ENCODE data around the gene SEC14L2.
"Not testable (repeated sequence)": the region's sequence is repeated elsewhere in the genome, so short reads cannot be mapped to it uniquely, and the experiment has no call there.

SEC14L2 gene

GRCh38 chr22:30435674-30436126, 38.9 kb downstream of the SEC14L2 start:
- peaks cover 18% of the 10 kb centered on the region for H3K9me3 Mint-ChIP-seq
- H3K4me1 Mint-ChIP-seq (ENCODE audit: low read depth) = peaks cover 12% of the 10 kb centered on the region
- peak overlapping the region; percentile 76 for H3K4me3 Mint-ChIP-seq
- DNase-seq (ENCODE audit: low spot score) = peak; percentile 63
- H3K27me3 Mint-ChIP-seq (ENCODE audit: low read depth) = peaks cover 13% of the 10 kb centered on the region
- peak overlapping the region; percentile 90 for H3K27ac Mint-ChIP-seq
- H3K36me3 Mint-ChIP-seq (ENCODE audit: low read depth) = peaks cover 16% of the 10 kb centered on the region

- Mint-ChIP-seq H3K4me3 (peak overlapping the region; percentile 76), H3K36me3 (ENCODE audit: low read depth) (peaks cover 16% of the 10 kb centered on the region), H3K9me3 (peaks cover 18% of the 10 kb centered on the region), H3K27me3 (ENCODE audit: low read depth) (peaks cover 15% of the 10 kb centered on the region), H3K27ac (peak overlapping the region; percentile 90), H3K4me1 (ENCODE audit: low read depth) (peaks cover 12% of the 10 kb centered on the region)
- DNase-seq (ENCODE audit: low spot score) = no peak
These were observed 39.4 kb downstream of the SEC14L2 start for GRCh38 chr22:30436196-30436595.

- no peak overlapping the region for H3K4me3 Mint-ChIP-seq
- H3K27me3 Mint-ChIP-seq (ENCODE audit: low read depth) = peaks cover 23% of the 10 kb centered on the region
- peaks cover 23% of the 10 kb centered on the region for H3K9me3 Mint-ChIP-seq
These were observed 41.7 kb downstream of the SEC14L2 start for GRCh38 chr22:30438559-30438958.

GRCh38 chr22:30439226-30439625, 42.4 kb downstream of the SEC14L2 start:
- peaks cover 23% of the 10 kb centered on the region for H3K9me3 Mint-ChIP-seq
- H3K4me1 Mint-ChIP-seq (ENCODE audit: low read depth) = peaks cover 23% of the 10 kb centered on the region
- H3K4me3 Mint-ChIP-seq = no peak overlapping the region
- H3K27ac Mint-ChIP-seq = no peak overlapping the region
- peaks cover 23% of the 10 kb centered on the region for H3K27me3 Mint-ChIP-seq (ENCODE audit: low read depth)
- no peak for DNase-seq (ENCODE audit: low spot score)
- H3K36me3 Mint-ChIP-seq (ENCODE audit: low read depth) = peaks cover 20% of the 10 kb centered on the region

More at GRCh38 chr22:30438559-30438958, 41.7 kb downstream of the SEC14L2 start:
- DNase-seq (ENCODE audit: low spot score) = no peak
- no peak overlapping the region for H3K27ac Mint-ChIP-seq
- H3K4me1 Mint-ChIP-seq (ENCODE audit: low read depth) = peaks cover 23% of the 10 kb centered on the region
- peaks cover 20% of the 10 kb centered on the region for H3K36me3 Mint-ChIP-seq (ENCODE audit: low read depth)

GRCh38 chr22:30439836-30440235, 43.0 kb downstream of the SEC14L2 start:
- H3K27me3 Mint-ChIP-seq (ENCODE audit: low read depth) = peaks cover 23% of the 10 kb centered on the region
- peaks cover 19% of the 10 kb centered on the region for H3K9me3 Mint-ChIP-seq
- no peak overlapping the region for H3K27ac Mint-ChIP-seq
- H3K36me3 Mint-ChIP-seq (ENCODE audit: low read depth) = peaks cover 16% of the 10 kb centered on the region
- peaks cover 20% of the 10 kb centered on the region for H3K4me1 Mint-ChIP-seq (ENCODE audit: low read depth)
- no peak overlapping the region for H3K4me3 Mint-ChIP-seq
- DNase-seq (ENCODE audit: low spot score) = no peak

- DNase-seq (ENCODE audit: low spot score) = no peak
- Mint-ChIP-seq H3K4me1 (ENCODE audit: low read depth) (peaks cover 14% of the 10 kb centered on the region), H3K9me3 (peaks cover 9% of the 10 kb centered on the region), H3K36me3 (ENCODE audit: low read depth) (peaks cover 4% of the 10 kb centered on the region), H3K27me3 (ENCODE audit: low read depth) (peaks cover 25% of the 10 kb centered on the region), H3K27ac (no peak overlapping the region), H3K4me3 (no peak overlapping the region)
These were observed 44.3 kb downstream of the SEC14L2 start for GRCh38 chr22:30441088-30441487.

- peaks cover 20% of the 10 kb centered on the region for H3K27me3 Mint-ChIP-seq (ENCODE audit: low read depth)
- no peak overlapping the region for H3K4me3 Mint-ChIP-seq
- peaks cover 3% of the 10 kb centered on the region for H3K36me3 Mint-ChIP-seq (ENCODE audit: low read depth)
- H3K4me1 Mint-ChIP-seq (ENCODE audit: low read depth) = peaks cover 14% of the 10 kb centered on the region
- peaks cover 5% of the 10 kb centered on the region for H3K9me3 Mint-ChIP-seq
- DNase-seq (ENCODE audit: low spot score) = peak; percentile 54
- H3K27ac Mint-ChIP-seq = no peak overlapping the region
These were observed 48.0 kb downstream of the SEC14L2 start for GRCh38 chr22:30444632-30445437.

- no peak for DNase-seq (ENCODE audit: low spot score)
- H3K27me3 Mint-ChIP-seq (ENCODE audit: low read depth) = peaks cover 17% of the 10 kb centered on the region
- peaks cover 3% of the 10 kb centered on the region for H3K36me3 Mint-ChIP-seq (ENCODE audit: low read depth)
These were observed 48.8 kb downstream of the SEC14L2 start for GRCh38 chr22:30445438-30446145.

GRCh38 chr22:30447656-30448055, 50.8 kb downstream of the SEC14L2 start:
- Mint-ChIP-seq H3K36me3 (ENCODE audit: low read depth) (no peaks in the 10 kb centered on the region), H3K27ac (no peak overlapping the region), H3K4me1 (ENCODE audit: low read depth) (peaks cover 7% of the 10 kb centered on the region), H3K27me3 (ENCODE audit: low read depth) (peaks cover 13% of the 10 kb centered on the region), H3K9me3 (peaks cover 5% of the 10 kb centered on the region), H3K4me3 (no peak overlapping the region)
- no peak for DNase-seq (ENCODE audit: low spot score)

More at GRCh38 chr22:30445438-30446145, 48.8 kb downstream of the SEC14L2 start:
- peaks cover 14% of the 10 kb centered on the region for H3K4me1 Mint-ChIP-seq (ENCODE audit: low read depth)
- H3K9me3 Mint-ChIP-seq = peaks cover 5% of the 10 kb centered on the region
- no peak overlapping the region for H3K4me3 Mint-ChIP-seq
- H3K27ac Mint-ChIP-seq = no peak overlapping the region

GRCh38 chr22:30451488-30451887, 54.7 kb downstream of the SEC14L2 start:
- not testable (repeated sequence) for H3K9me3 Mint-ChIP-seq; H3K4me3 Mint-ChIP-seq; H3K27me3 Mint-ChIP-seq (ENCODE audit: low read depth)

GRCh38 chr22:30452861-30453260, 56.0 kb downstream of the SEC14L2 start:
- no peaks in the 10 kb centered on the region for H3K9me3 Mint-ChIP-seq
- no peak overlapping the region for H3K27ac Mint-ChIP-seq
- H3K27me3 Mint-ChIP-seq (ENCODE audit: low read depth) = peaks cover 5% of the 10 kb centered on the region
- no peak for DNase-seq (ENCODE audit: low spot score)
- H3K4me1 Mint-ChIP-seq (ENCODE audit: low read depth) = no peaks in the 10 kb centered on the region
- H3K36me3 Mint-ChIP-seq (ENCODE audit: low read depth) = no peaks in the 10 kb centered on the region
- H3K4me3 Mint-ChIP-seq = no peak overlapping the region

More at GRCh38 chr22:30451488-30451887, 54.7 kb downstream of the SEC14L2 start:
- H3K36me3 Mint-ChIP-seq (ENCODE audit: low read depth); H3K27ac Mint-ChIP-seq; H3K4me1 Mint-ChIP-seq (ENCODE audit: low read depth); DNase-seq (ENCODE audit: low spot score): not testable (repeated sequence)

GRCh38 chr22:30453731-30454510, 57.1 kb downstream of the SEC14L2 start:
- Mint-ChIP-seq H3K27me3 (ENCODE audit: low read depth) (peaks cover 5% of the 10 kb centered on the region), H3K27ac (no peak overlapping the region)
- no peak for DNase-seq (ENCODE audit: low spot score)

GRCh38 chr22:30455075-30455840, 58.4 kb downstream of the SEC14L2 start:
- no peak for DNase-seq (ENCODE audit: low spot score)
- Mint-ChIP-seq H3K4me1 (ENCODE audit: low read depth) (no peaks in the 10 kb centered on the region), H3K36me3 (ENCODE audit: low read depth) (no peaks in the 10 kb centered on the region), H3K27ac (no peak overlapping the region), H3K9me3 (no peaks in the 10 kb centered on the region), H3K4me3 (no peak overlapping the region), H3K27me3 (ENCODE audit: low read depth) (peaks cover 5% of the 10 kb centered on the region)

More at GRCh38 chr22:30453731-30454510, 57.1 kb downstream of the SEC14L2 start:
- H3K4me1 Mint-ChIP-seq (ENCODE audit: low read depth) = no peaks in the 10 kb centered on the region
- no peak overlapping the region for H3K4me3 Mint-ChIP-seq
- H3K9me3 Mint-ChIP-seq = no peaks in the 10 kb centered on the region
- no peaks in the 10 kb centered on the region for H3K36me3 Mint-ChIP-seq (ENCODE audit: low read depth)

Measured in T-helper 2 cell treated with Interferon-gamma antibody and Interleukin-4, amounts not matched to agents 5 μg/mL and 100 μg/mL, for 36 hours (primary cell).